GM19468 (cell line): ENCODE data around the gene TSPOAP1.

Source experiments
- ATAC-seq: cut with Tn5 transposase; IDR thresholded peaks from one replicate; pipeline ENCODE4 v1.9.1; 2021; ENCODE audit warnings: mild to moderate bottlenecking, moderate library complexity, moderate number of reproducible peaks; ENCODE audit not compliant: unreplicated experiment; ENCODE audit errors: extremely low read depth

The TSPOAP1 gene

GRCh38 chr17:58268326-58268725 lies 60.3 kb downstream of the TSPOAP1 start:
- no peak for ATAC-seq

DNA sequence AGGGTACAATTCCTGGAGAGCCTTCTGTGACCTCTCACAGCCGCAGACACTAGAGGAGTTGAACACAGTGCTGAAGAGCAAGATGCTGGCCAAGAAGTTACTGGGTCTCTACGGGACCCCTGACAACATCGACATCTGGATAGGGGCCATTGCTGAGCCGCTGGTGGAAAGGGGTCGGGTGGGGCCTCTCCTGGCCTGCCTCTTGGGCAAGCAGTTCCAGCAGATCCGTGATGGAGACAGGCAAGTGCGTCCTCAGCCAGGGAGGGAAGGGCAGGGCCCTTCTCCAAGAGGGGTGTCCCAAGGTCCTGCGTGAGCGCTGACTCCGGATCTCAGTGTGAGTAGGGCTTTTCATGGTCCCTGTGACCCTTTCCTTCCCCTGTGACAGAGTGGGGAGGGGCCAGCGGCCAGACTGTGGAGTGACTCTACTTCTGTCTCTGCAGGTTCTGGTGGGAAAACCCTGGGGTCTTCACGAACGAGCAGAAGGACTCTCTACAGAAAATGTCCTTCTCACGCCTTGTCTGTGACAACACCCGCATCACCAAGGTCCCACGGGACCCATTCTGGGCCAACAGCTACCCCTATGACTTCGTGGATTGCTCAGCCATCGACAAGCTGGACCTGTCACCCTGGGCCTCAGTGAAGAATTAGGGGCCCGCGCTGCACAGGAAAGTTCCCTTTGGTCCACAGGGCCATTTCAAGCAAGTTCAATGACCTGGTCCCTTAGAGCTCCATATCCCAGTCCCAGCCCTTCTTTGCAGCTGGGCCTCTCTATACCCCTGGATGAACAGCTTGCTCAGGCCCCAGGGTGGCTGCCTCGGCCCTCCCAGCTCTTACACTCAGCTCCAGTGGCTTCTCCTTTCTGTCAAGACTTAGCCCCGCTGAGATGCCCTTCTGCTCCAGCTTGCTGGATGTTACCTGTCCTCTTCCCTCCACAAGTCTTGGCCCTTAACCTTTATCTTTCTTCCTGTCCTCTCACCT lies 61.0 kb downstream of the TSPOAP1 start:
- no peak for ATAC-seq

DNA sequence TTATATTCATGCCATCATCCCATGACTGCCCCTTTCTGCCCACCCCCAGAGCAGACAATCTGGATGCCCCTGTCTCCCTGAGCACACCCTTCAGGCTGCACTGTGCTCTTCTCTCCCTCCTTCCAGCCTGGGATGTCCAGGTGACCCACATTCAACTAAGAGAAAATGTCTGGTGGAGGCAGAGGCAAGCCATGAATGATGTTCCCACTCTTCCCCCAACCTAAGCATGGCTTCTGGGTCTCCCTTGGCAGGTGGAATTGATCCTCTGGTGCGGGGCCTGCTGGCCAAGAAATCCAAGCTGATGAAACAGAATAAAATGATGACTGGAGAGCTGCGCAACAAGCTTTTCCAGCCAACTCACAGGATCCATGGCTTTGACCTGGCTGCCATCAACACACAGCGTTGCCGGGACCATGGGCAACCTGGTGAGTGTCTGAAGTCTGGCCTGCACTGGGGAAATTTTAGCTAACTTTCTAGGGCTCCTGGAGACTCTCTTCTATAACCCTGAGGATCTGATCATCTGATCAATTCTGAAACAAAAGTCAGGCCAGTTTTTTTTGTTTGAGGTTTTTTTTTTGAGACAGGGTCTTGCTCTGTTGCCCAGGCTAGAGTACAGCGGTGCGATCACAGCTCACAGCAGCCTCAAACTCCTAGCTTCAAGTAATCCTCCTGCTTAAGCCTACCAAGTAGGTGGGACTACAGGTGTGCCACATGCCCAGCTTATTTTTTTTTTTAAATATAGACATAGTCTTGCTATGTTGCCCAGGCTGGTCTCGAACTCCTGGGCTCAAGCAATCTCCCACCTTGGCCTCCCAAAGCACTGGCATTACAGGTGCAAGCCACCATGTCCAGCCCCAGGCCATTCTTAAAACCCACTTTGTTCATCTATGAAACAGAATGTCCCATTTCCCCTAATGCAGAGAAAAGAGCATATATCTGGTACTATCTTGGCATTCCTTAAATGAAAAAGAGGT lies 62.4 kb downstream of the TSPOAP1 start:
- ATAC-seq: no peak

DNA sequence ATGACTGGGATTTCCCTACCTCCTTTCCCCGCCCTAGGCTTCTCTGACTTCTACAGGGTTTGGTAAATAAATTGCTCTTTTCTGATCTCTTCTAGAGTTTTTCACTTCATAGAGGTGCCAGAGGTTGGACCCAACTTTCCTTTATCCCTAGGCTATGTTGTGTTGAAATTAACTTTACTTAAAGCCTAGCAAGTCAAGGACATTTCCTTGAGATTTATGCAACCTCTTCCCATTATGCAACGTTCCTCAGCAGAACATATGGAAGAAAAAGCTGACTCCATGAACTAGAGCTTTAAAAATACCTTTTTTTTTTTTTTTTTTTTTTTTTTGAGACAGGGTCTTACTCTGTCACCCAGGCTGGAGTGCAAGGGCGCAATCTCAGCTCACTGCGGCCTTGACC lies 63.3 kb downstream of the TSPOAP1 start:
- no peak for ATAC-seq

DNA sequence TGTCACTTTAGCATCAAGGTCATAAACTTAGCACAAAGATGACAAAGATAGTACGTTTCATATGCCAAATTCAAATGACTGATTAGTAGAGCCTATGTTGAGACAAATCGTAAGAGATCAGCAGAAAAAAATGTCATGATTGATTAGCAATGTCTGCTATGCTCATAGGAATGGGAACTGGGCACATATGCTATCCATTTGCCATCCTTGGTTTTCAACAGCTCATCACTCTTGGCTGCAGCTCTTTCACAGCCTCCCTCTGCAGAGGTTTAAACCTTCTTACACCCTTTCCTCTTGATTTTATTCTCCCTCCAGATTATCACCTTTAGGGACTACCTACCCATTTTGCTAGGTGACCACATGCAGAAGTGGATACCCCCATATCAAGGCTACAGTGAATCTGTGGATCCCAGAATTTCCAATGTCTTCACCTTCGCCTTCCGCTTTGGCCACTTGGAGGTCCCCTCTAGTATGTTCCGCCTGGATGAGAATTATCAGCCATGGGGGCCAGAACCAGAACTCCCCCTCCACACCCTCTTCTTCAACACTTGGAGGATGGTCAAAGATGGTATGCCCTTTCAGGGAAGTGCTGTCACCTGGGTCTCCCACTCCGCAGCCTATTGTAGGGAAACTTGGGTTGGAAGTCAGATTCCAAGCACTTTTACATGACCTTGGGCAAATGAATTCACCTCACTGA lies 64.0 kb downstream of the TSPOAP1 start:
- no peak for ATAC-seq

GRCh38 chr17:58263773-58264172 lies 64.8 kb downstream of the TSPOAP1 start:
- ATAC-seq: no peak

- ATAC-seq: no peak
These were observed 66.4 kb downstream of the TSPOAP1 start for GRCh38 chr17:58262149-58262548.

- no peak for ATAC-seq
These were observed 73.8 kb downstream of the TSPOAP1 start for GRCh38 chr17:58254803-58255202.

GRCh38 chr17:58253082-58253481 lies 75.5 kb downstream of the TSPOAP1 start:
- no peak for ATAC-seq

DNA sequence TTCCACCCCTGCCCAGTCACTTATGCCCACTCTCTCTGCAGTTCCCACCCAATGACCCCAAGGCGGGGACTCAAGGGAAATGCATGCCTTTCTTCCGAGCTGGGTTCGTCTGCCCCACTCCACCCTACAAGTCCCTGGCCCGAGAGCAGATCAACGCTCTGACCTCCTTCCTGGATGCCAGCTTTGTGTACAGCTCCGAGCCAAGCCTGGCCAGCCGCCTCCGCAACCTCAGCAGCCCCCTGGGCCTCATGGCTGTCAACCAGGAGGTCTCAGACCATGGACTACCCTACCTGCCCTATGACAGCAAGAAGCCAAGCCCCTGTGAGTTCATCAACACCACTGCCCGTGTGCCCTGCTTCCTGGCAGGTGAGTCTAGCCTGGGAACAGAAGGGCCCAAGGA lies 76.5 kb downstream of the TSPOAP1 start:
- no peak for ATAC-seq
